Activated CD4-positive, CD25-positive, alpha-beta regulatory T cell (primary cell): ENCODE measurements around the gene F7.

ENCODE experiments used
- DNase-seq, 4 experiments: peaks; one replicate each; lab custom pipeline; 2025; lab: John Stamatoyannopoulos, UW

The F7 gene

GRCh38 chr13:113117911-113118260, 12.3 kb downstream of the F7 start:
- no peak for DNase-seq

GRCh38 chr13:113118261-113119021, 12.8 kb downstream of the F7 start:
- DNase-seq = no peak

- DNase-seq = no peak
Measured at GRCh38 chr13:113119166-113119821, 13.7 kb downstream of the F7 start.

- no peak for DNase-seq
Measured at GRCh38 chr13:113119822-113120189, 14.2 kb downstream of the F7 start.

GRCh38 chr13:113120300-113121182, 14.9 kb downstream of the F7 start:
- no peak for DNase-seq

GRCh38 chr13:113121183-113121927, 15.8 kb downstream of the F7 start:
- DNase-seq = no peak

- DNase-seq = no peak
Measured at GRCh38 chr13:113121928-113122471, 16.4 kb downstream of the F7 start.

GRCh38 chr13:113122550-113123225, 17.1 kb downstream of the F7 start, which contains the start of gene F10:
Gene F10, plus strand, starts transcription at chr13:113122799. Its CDS starts 57 bp downstream, at chr13:113122856.
- no peak for DNase-seq

GRCh38 chr13:113123226-113124201, 17.9 kb downstream of the F7 start:
- no peak for DNase-seq

GRCh38 chr13:113124211-113124970, 18.8 kb downstream of the F7 start:
- DNase-seq = no peak

GRCh38 chr13:113125506-113126264, 20.1 kb downstream of the F7 start:
- DNase-seq = no peak

- DNase-seq = no peak
Measured at GRCh38 chr13:113126265-113127150, 20.9 kb downstream of the F7 start.

- no peak for DNase-seq
Measured at GRCh38 chr13:113129480-113129879, 23.9 kb downstream of the F7 start.

- no peak for DNase-seq
Measured at GRCh38 chr13:113129921-113130750, 24.5 kb downstream of the F7 start.

- no peak for DNase-seq
Measured at GRCh38 chr13:113135281-113135760, 29.7 kb downstream of the F7 start.

GRCh38 chr13:113137691-113138298, 32.2 kb downstream of the F7 start:
- DNase-seq = no peak
